GDM1 (cell line): ENCODE measurements around the gene MAP4.
"Not testable (repeated sequence)": the region's sequence is repeated elsewhere in the genome, so short reads cannot be mapped to it uniquely, and the experiment has no call there.

ENCODE experiments used
- DNase-seq: peaks from one replicate; lab custom pipeline; 2025; lab: John Stamatoyannopoulos, UW

Gene MAP4

DNA sequence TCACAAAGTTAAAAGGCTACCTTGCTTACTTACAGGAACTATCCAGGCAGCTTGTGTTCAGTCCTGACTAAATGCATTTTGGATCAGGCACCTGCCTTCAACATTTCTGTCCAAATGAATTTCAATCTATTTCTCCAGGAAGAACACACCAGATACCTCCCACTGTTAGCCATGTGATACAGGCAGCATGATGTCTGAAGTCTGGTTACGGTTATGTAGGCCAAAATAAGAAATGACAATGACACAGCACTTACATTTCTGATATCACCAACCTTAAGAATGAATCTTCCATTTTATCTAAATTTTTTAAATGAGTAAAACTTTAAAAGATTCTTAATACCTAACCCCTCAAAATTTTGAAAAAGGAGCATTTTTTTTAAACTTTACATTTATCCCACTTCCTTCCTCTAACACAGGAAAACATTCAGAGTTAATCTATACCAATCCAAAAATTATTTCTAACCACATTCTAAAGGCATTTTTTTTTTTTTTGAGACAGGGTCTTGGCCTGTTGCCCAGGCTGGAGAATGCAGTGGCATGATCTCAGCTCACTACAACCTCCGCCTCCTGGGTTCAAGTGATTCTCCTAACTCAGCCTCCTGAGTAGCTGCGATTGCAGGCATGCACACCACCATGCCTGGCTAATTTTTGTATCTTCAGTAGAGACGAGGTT, at the start of gene MAP4:
Gene MAP4, minus strand, starts transcription at position 116 of the 673 bp plus-strand sequence. CDS start 17,556 bp downstream, outside the sequence.
- no peak for DNase-seq

DNA sequence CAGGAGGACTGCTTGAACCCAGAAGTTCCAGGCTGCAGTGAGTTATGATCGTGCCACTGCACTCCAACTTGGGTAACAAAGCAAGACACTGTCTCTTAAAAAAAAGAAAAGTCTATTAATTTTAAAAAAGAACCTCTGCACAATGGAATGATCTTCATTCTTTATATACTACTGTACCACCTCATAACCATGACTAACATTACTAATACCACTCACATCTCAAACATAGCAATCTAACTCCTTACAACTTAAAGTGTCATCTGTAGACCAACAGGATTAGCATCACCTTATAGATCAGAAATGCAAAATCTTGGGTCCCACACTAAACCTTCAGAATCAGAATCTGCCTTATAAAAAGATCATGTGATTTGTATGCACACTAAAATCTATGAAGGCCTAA, 48.8 kb upstream of the MAP4 start:
- no peak for DNase-seq

DNA sequence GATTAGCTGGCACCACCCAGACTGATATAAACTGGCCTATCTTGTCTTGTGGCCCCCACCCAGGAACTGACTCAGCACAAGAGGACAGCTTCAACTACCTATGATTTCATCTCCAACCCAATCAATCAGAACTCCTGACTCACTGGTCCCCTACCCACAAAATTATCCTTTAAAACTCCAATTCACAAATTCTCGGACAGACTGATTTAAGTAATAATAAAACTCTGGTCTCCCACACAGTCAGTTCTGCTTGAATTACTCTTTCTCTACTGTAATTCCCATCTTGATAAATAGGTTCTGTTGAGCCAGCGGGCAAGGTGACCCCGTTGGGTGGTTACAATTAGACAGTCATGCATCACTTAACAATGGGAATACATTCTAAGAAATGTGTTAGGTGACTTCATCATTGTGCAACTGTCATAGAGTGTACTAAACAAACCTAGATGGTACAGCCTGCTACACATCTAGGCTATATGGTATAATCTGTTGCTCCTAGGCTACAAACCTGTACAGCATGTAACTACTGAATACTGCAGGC, 48.1 kb upstream of the MAP4 start:
- DNase-seq, result no peak

- not testable (repeated sequence) for DNase-seq
Measured at GRCh38 chr3:48061586-48061985, 45.4 kb upstream of the MAP4 start.

GRCh38 chr3:48058091-48058490, 41.9 kb upstream of the MAP4 start:
- no peak for DNase-seq

DNA sequence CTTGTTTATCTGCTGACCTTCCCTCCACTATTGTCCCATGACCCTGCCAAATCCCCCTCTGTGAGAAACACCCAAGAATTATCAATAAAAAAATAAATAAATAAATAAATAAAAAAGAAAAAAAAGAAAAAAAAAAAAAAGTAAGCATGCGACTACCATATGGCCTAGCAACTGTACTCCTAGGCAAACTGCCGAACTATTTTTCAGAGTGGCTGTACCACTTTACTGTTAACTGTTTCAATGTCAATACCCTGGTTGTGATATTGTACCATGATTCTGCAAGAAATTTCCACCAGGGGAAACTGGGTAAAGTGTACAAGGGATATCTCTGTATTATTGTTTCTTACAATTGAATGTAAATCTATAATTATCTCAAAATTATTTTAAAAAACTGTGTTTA, 41.3 kb upstream of the MAP4 start:
- no peak for DNase-seq

DNA sequence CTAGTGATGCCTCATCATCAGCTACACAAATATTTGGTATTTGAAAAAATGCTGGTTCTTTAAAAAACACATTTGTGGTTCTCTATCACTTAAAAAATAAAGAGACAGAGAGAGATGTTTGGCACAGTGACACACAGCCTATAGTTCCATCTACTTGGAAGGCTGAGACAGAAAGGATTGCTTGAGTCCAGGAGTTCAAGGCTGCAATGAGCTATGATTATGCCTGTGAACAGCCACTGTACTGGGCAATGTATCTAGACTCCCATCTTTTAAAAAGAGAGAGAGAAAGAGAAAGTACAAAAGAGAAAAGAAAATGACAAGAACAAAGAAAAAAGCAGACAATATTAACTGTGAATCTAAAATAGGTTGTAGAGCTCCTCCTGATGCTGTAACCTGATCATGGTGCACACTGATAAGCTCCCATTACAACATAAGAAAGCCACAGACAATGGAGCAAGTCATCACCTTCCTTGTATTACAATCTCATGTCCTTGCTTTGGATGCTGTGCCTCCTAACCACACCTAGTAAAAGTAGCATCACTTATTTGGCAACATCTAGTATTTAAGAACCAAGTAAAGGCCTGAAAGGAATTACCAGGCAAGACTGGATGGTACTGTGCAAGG, 31.7 kb upstream of the MAP4 start:
- DNase-seq, result no peak

DNA sequence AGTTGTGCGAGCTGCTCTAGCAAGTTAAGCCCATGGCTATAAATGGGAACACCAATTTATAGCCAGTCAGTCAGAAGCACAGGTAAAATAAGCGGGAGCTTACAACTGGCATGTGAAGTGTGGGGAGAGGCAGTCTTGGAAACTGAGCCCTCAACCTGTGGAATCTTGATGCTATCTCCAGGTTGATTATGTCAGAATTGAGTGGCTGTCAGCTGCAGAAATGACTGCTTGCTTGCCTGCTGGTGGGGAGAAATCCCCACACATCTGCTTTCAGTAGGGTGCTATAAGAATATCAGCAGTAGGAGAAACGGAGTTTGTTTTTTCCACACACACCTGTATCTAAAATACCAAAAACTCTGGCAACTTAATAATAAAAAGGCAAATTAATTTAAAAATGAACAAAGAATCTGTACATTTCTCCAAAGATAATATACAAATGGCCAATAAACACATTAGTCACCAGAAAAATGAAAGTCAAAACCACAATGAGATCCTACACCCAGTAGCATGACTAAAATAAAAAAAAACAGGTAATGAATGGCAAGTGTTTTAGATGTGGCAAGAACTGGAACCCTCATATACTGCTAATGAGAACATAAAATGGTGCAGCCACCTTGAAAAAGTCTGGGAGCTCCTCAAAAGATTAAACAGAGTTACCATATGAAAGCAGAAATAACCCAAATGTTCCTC, 26.0 kb upstream of the MAP4 start:
- DNase-seq, result no peak

DNA sequence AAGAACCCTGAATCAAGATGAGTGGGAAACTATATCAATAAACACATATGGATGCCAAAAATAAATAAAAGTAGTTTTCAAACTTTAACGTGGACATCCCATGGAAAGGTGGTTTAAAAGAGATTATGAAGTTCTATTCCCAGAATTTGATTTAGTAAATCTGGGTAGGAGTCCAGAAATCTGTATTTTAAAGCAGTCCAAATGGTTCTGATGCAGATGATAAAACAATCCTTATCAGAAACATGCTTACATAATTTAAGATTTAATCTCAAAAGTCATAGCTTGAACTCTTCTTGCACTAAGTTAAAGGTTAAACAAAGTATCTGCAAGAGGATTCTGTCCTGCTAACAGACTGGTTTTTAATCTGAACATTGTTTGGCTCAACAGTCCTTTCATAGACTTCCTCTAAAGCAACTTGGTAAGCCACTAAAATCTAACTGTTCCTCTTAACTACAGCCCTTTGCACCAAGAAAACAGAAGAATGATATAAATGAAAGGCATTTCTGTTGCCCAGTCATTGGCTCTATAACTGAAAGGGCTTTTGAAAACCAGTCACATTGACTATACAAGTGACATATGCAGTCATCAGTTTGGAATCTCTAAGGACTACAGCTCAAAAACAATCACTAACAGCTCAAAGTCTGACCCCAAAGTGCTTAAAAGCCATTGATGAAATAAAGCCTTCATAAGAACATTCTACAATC, 23.4 kb upstream of the MAP4 start:
- DNase-seq, result no peak

DNA sequence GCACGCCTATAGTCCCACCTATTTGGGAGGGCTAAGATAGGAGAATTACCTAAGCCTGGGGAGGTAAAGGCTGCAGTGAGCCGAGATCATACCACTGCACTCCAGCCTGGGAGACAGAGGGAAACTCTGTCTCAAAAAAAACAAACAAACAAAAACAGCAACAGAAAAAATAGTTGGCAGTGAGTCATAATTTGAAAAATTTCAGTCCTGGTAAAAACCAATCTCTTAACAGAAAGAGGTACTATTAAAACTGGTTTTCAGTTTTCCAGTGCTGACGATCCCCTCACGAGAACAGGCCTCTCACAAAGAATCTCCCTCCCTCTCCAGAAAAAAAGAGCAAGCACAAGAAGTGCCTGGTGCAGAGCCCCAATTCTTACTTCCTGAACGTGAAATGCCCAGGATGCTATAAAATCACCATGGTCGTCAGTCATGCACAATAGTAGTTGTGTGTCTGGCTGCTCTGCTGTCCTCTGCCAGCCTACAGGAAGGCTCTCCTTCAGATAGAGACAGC, 22.8 kb upstream of the MAP4 start:
- DNase-seq, result no peak

- DNase-seq, result no peak
Measured at GRCh38 chr3:48034000-48034516, 17.8 kb upstream of the MAP4 start.

GRCh38 chr3:48030188-48030587, 14.0 kb upstream of the MAP4 start:
- DNase-seq, result no peak

GRCh38 chr3:48026951-48027908, 11.0 kb upstream of the MAP4 start:
- no peak for DNase-seq

- DNase-seq, result no peak
Measured at GRCh38 chr3:48026098-48026497, 9.9 kb upstream of the MAP4 start.

DNA sequence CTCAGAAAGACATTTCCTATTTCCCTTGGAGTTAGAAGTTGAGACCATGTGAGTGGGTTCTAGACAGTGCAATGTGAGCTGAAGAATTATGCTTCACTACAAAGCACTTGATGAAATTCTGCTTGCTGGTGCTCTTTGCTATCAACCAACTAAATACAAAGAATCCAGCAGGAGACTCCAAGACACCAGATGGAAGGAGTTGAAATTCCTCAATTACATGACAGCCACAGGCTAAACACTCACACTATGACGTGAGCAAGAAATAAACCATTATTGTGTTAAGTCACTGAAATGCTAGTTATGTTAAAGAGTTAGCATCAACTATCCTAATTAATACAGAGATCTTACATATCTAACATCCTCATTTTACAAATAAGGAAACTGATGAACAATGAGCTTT, 8.2 kb upstream of the MAP4 start:
- no peak for DNase-seq

GRCh38 chr3:48023377-48023776, 7.2 kb upstream of the MAP4 start:
- no peak for DNase-seq

DNA sequence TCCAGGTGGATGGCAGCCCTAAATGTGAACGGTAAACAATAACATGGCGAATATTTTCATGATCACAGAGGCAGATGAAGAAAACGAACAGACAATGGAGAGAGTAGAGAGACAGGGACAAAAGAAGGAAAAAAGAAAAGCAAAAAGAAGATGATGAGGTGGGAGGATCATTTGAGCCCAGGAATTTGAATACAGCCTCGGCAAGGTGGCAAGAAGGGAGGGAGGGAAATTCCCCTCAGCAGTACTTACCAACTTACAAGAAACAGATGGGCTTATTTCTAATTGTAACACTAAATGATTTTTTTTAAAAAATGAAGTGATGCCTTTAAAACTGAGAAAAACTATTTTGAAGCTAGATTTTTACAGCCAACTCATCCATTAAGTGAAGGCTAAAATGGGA, 6.0 kb upstream of the MAP4 start:
- DNase-seq, result no peak

- DNase-seq, result no peak
Measured at GRCh38 chr3:48018841-48019240, 2.6 kb upstream of the MAP4 start.

GRCh38 chr3:48015431-48016180, 610 bp downstream of the MAP4 start:
- no peak for DNase-seq

- DNase-seq, result no peak
Measured at GRCh38 chr3:48014358-48014757, 1.9 kb downstream of the MAP4 start.
